GM12878 (cell line): Measurements from ENCODE around the gene ACSL3. TPM values are rescaled to one million over a fixed set of nuclear protein-coding genes. Genes with fewer than 3 reads are reported as not detected.

Experiments
- CEBPB ChIP-seq, 2 experiments: fragments of 150-350 bp in 1 of 2; IDR thresholded peaks; 2 replicates each; pipeline ENCODE4 v1.6.1; 2012 to 2014; ENCODE audit warnings: low read depth in 2 of 2, low read length in 2 of 2, borderline replicate concordance in 1 of 2, inconsistent platforms in 1 of 2
- CREB1 ChIP-seq: IDR thresholded peaks from 2 replicates; pipeline ENCODE4 v1.6.1; 2012; ENCODE audit warnings: low read depth, mild to moderate bottlenecking, inconsistent platforms
- CREM ChIP-seq: IDR thresholded peaks from 2 replicates; pipeline ENCODE4 v1.6.1; 2014; ENCODE audit warnings: antibody characterized with exemption, low read depth
- EZH2 ChIP-seq: IDR thresholded peaks from 2 replicates; pipeline ENCODE4 v1.6.1; 2012; ENCODE audit warnings: low read depth, mild to moderate bottlenecking, control low read depth, inconsistent platforms, low read length, borderline replicate concordance; ENCODE audit not compliant: control insufficient read depth
- IKZF2 ChIP-seq, 2 experiments: fragments of 450-650 bp; IDR thresholded peaks; 2 replicates each; pipeline ENCODE4 v1.6.1; 2017; ENCODE audit warnings: mild to moderate bottlenecking in 2 of 2, moderate library complexity in 2 of 2
- MEF2B ChIP-seq: fragments of 450-650 bp; IDR thresholded peaks from 2 replicates; pipeline ENCODE4 v1.6.1; 2018; ENCODE audit warnings: mild to moderate bottlenecking, moderate library complexity; ENCODE audit not compliant: partially characterized antibody, poor library complexity, severe bottlenecking
- MYB ChIP-seq: fragments of 150-350 bp; IDR thresholded peaks from 2 replicates; pipeline ENCODE4 v1.6.1; 2014; ENCODE audit warnings: mild to moderate bottlenecking, low read depth, low read length, borderline replicate concordance
- POLR2A ChIP-seq: IDR thresholded peaks from 2 replicates; pipeline ENCODE4 v1.6.1; 2011; ENCODE audit warnings: low read depth, mild to moderate bottlenecking, low read length
- RBBP5 ChIP-seq: fragments of 200-600 bp; sonication (generic); conservative IDR thresholded peaks from 2 replicates; pipeline ENCODE4 v1.6.1; 2016
- SIX5 ChIP-seq: IDR thresholded peaks from 2 replicates; pipeline ENCODE4 v1.6.1; 2011; ENCODE audit warnings: mild to moderate bottlenecking, low read depth, low read length, moderate library complexity; ENCODE audit not compliant: severe bottlenecking
- SMC3 ChIP-seq: IDR thresholded peaks from 2 replicates; pipeline ENCODE4 v1.6.1; 2011; ENCODE audit warnings: low read length, improper control_type of control experiment, borderline replicate concordance
- SUPT20H ChIP-seq: IDR thresholded peaks from 2 replicates; pipeline ENCODE4 v1.6.1; 2011; ENCODE audit warnings: low read depth, mild to moderate bottlenecking, low read length, moderate library complexity, borderline replicate concordance; ENCODE audit not compliant: control insufficient read depth
- TCF7 ChIP-seq: IDR thresholded peaks from 2 replicates; pipeline ENCODE4 v1.6.1; 2014; ENCODE audit warnings: antibody characterized with exemption, borderline replicate concordance
- ZNF207 ChIP-seq: fragments of 450-650 bp; IDR thresholded peaks from 2 replicates; pipeline ENCODE4 v1.6.1; 2014; ENCODE audit warnings: antibody characterized with exemption, mild to moderate bottlenecking, borderline replicate concordance
- polyA plus RNA-seq, 11 experiments: library from polyadenylated mRNA; depleted of rRNA in 4 of 11; unstranded in 6 of 11; stranded (reverse) in 5 of 11; fragments of >200 nt; fragmentation: Nextera tagmentation in 4 of 11; fragmentation: Illumina TruSeq in 1 of 11; extraction: Ambion mirVana in 4 of 11; extraction: Trizol in 1 of 11; gene quantifications; 1 replicate in 1 of 11; 2 replicates in 10 of 11; pipeline versions ENCODE4 v1.2.1 to v1.2.3, GENCODE V29; 2011 to 2016; ENCODE audit warnings: inconsistent platforms in 2 of 11, missing spikeins in 2 of 11, low read depth in 1 of 11
- total RNA-seq, 4 experiments: library from RNA; depleted of rRNA in 3 of 4; stranded (reverse); fragments of >200 nt in 3 of 4; fragmentation: Illumina TruSeq in 1 of 4; extraction: Trizol in 1 of 4; gene quantifications; 2 replicates each; pipeline versions ENCODE4 v1.2.1 to v1.2.3, GENCODE V29; 2013 to 2021
- TF ChIP-seq, protein P1 (sequence below): IDR thresholded peaks from 2 replicates; pipeline ENCODE4 v1.6.1; 2012; ENCODE audit warnings: low read depth, low read length, improper control_type of control experiment
- TF ChIP-seq, protein P2 (sequence below): fragments of 450-650 bp; IDR thresholded peaks from 2 replicates; pipeline ENCODE4 v1.6.1; 2016; ENCODE audit warnings: mild to moderate bottlenecking
- TF ChIP-seq, protein P3 (sequence below): IDR thresholded peaks from 2 replicates; pipeline ENCODE4 v1.6.1; 2012; ENCODE audit warnings: mild to moderate bottlenecking, low read depth, low read length
- TF ChIP-seq, protein P4 (sequence below): fragments of 450-650 bp; IDR thresholded peaks from 2 replicates; pipeline ENCODE4 v1.6.1; 2018; ENCODE audit warnings: borderline replicate concordance, mild to moderate bottlenecking; ENCODE audit not compliant: partially characterized antibody
- TF ChIP-seq, protein P5 (sequence below): fragments of 450-650 bp; formaldehyde crosslinking; IDR thresholded peaks from 2 replicates; pipeline ENCODE4 v1.4.0; 2020; ENCODE audit warnings: mild to moderate bottlenecking, moderate library complexity

The ACSL3 gene
- total and polyA plus RNA-seq, 10 of the 15 experiments (the other 5 are each of a cell fraction or from before 2014, with no cell fraction given): 15.6 to 83.9 (median 56.7) TPM

DNA sequence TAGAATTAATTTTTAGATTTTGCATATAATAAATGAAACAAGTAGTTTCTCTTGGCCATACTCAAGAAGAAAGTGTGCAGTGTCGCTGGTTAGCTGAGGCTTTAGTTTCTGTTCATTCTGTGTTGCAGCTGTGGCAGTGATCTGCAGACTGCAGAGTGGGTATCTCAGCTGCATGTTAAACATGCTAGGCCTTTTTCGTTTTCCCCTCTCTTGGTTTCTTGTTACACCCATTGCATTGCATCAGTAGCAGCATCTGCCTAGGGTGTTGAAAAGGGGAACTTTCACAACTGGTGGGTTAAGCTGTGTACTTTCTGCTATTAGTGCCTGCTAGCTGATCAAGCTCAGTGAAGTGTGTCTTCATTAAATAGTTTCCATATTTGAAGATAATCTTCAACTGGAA, 51.3 kb downstream of the ACSL3 start (continued):
- TF ChIP-seq, protein P1, sequence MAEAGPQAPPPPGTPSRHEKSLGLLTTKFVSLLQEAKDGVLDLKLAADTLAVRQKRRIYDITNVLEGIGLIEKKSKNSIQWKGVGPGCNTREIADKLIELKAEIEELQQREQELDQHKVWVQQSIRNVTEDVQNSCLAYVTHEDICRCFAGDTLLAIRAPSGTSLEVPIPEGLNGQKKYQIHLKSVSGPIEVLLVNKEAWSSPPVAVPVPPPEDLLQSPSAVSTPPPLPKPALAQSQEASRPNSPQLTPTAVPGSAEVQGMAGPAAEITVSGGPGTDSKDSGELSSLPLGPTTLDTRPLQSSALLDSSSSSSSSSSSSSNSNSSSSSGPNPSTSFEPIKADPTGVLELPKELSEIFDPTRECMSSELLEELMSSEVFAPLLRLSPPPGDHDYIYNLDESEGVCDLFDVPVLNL: no peak
- TF ChIP-seq MYB (no peak), MEF2B (no peak), RBBP5 (no peak), CEBPB (IDR thresholded peaks at IDR 0.05; ENCODE audit: borderline replicate concordance in 1 of 2, low read depth in 2 of 2, low read length in 2 of 2) (peak; percentile 70 to 74; a peak in 3 of 4 replicates), ZNF207 (no peak), SMC3 (no peak), CREM (peak; percentile 53; the same call in 1 of the 2 replicates), CREB1 (0 out of 2 replicates have a peak, but pooled peaks have one; percentile 11), POLR2A (peak; percentile 75), SUPT20H (no peak), EZH2 (no peak), SIX5 (no peak), TCF7 (no peak; the same call in 1 of the 2 replicates), IKZF2 (IDR thresholded peaks at IDR 0.05) (peak; percentile 65 to 94; a peak in 3 of 4 replicates)
- TF ChIP-seq, protein P2, sequence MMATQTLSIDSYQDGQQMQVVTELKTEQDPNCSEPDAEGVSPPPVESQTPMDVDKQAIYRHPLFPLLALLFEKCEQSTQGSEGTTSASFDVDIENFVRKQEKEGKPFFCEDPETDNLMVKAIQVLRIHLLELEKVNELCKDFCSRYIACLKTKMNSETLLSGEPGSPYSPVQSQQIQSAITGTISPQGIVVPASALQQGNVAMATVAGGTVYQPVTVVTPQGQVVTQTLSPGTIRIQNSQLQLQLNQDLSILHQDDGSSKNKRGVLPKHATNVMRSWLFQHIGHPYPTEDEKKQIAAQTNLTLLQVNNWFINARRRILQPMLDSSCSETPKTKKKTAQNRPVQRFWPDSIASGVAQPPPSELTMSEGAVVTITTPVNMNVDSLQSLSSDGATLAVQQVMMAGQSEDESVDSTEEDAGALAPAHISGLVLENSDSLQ: no peak
- TF ChIP-seq, protein P3, sequence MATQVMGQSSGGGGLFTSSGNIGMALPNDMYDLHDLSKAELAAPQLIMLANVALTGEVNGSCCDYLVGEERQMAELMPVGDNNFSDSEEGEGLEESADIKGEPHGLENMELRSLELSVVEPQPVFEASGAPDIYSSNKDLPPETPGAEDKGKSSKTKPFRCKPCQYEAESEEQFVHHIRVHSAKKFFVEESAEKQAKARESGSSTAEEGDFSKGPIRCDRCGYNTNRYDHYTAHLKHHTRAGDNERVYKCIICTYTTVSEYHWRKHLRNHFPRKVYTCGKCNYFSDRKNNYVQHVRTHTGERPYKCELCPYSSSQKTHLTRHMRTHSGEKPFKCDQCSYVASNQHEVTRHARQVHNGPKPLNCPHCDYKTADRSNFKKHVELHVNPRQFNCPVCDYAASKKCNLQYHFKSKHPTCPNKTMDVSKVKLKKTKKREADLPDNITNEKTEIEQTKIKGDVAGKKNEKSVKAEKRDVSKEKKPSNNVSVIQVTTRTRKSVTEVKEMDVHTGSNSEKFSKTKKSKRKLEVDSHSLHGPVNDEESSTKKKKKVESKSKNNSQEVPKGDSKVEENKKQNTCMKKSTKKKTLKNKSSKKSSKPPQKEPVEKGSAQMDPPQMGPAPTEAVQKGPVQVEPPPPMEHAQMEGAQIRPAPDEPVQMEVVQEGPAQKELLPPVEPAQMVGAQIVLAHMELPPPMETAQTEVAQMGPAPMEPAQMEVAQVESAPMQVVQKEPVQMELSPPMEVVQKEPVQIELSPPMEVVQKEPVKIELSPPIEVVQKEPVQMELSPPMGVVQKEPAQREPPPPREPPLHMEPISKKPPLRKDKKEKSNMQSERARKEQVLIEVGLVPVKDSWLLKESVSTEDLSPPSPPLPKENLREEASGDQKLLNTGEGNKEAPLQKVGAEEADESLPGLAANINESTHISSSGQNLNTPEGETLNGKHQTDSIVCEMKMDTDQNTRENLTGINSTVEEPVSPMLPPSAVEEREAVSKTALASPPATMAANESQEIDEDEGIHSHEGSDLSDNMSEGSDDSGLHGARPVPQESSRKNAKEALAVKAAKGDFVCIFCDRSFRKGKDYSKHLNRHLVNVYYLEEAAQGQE: no peak
- TF ChIP-seq, protein P4, sequence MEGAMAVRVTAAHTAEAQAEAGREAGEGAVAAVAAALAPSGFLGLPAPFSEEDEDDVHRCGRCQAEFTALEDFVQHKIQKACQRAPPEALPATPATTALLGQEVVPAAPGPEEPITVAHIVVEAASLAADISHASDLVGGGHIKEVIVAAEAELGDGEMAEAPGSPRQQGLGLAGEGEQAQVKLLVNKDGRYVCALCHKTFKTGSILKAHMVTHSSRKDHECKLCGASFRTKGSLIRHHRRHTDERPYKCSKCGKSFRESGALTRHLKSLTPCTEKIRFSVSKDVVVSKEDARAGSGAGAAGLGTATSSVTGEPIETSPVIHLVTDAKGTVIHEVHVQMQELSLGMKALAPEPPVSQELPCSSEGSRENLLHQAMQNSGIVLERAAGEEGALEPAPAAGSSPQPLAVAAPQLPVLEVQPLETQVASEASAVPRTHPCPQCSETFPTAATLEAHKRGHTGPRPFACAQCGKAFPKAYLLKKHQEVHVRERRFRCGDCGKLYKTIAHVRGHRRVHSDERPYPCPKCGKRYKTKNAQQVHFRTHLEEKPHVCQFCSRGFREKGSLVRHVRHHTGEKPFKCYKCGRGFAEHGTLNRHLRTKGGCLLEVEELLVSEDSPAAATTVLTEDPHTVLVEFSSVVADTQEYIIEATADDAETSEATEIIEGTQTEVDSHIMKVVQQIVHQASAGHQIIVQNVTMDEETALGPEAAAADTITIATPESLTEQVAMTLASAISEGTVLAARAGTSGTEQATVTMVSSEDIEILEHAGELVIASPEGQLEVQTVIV: no peak
- TF ChIP-seq, protein P5, sequence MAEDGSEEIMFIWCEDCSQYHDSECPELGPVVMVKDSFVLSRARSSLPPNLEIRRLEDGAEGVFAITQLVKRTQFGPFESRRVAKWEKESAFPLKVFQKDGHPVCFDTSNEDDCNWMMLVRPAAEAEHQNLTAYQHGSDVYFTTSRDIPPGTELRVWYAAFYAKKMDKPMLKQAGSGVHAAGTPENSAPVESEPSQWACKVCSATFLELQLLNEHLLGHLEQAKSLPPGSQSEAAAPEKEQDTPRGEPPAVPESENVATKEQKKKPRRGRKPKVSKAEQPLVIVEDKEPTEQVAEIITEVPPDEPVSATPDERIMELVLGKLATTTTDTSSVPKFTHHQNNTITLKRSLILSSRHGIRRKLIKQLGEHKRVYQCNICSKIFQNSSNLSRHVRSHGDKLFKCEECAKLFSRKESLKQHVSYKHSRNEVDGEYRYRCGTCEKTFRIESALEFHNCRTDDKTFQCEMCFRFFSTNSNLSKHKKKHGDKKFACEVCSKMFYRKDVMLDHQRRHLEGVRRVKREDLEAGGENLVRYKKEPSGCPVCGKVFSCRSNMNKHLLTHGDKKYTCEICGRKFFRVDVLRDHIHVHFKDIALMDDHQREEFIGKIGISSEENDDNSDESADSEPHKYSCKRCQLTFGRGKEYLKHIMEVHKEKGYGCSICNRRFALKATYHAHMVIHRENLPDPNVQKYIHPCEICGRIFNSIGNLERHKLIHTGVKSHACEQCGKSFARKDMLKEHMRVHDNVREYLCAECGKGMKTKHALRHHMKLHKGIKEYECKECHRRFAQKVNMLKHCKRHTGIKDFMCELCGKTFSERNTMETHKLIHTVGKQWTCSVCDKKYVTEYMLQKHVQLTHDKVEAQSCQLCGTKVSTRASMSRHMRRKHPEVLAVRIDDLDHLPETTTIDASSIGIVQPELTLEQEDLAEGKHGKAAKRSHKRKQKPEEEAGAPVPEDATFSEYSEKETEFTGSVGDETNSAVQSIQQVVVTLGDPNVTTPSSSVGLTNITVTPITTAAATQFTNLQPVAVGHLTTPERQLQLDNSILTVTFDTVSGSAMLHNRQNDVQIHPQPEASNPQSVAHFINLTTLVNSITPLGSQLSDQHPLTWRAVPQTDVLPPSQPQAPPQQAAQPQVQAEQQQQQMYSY (CRISPR knock-in tag): no peak
